NB4 (cell line): Measurements from ENCODE around the gene LGALS3BP.

Experiments used
- CTCF ChIP-seq: IDR thresholded peaks from one replicate; pipeline ENCODE4 v1.5.1; 2012; ENCODE audit warnings: low read depth, low read length
- POLR2A ChIP-seq: IDR thresholded peaks from 2 replicates; pipeline ENCODE4 v1.6.1; 2011; ENCODE audit warnings: mild to moderate bottlenecking; ENCODE audit not compliant: insufficient read length; ENCODE audit errors: extremely low read depth

- TF ChIP-seq CTCF (no peak), POLR2A (no peak)
Measured at GRCh38 chr17:78940258-78940657, 39.5 kb downstream of the LGALS3BP start.
